ENCODE measurements around the gene RHBDL1. TPM values are rescaled to one million over a fixed set of nuclear protein-coding genes. Genes with fewer than 3 reads are reported as not detected.

Gene RHBDL1
- polyA plus RNA-seq, 1 donor from 2014 or later: 7.2 TPM

- no peak for TF ChIP-seq RAD21 (conservative IDR thresholded peaks at IDR 0.05)
- H3K27ac ChIP-seq (ENCODE audit: low read length): peak overlapping the region; percentile 99
- H3K9me2 ChIP-seq (ENCODE audit: insufficient read depth, low read length): no peaks in the 10 kb centered on the region
- H3K36me3 ChIP-seq (ENCODE audit: insufficient read depth, low read length): no peaks in the 10 kb centered on the region
- no peaks in the 10 kb centered on the region for H3K27me3 ChIP-seq (ENCODE audit: insufficient read depth, low read depth, low read length)
- H3F3A ChIP-seq (ENCODE audit: insufficient read depth, low read length, poor library complexity, severe bottlenecking): peaks cover 5% of the 10 kb centered on the region
- no peaks in the 10 kb centered on the region for H3K9me3 ChIP-seq (ENCODE audit: low read length)
- peak overlapping the region; percentile 94 for H3K9ac ChIP-seq (ENCODE audit: low read length)
- peak overlapping the region; percentile 75 for H3K4me2 ChIP-seq (ENCODE audit: low read length)
- H3K4me3 ChIP-seq (ENCODE audit: low read length): peak overlapping the region; percentile 70
- H4K20me1 ChIP-seq (ENCODE audit: insufficient read depth): no peaks in the 10 kb centered on the region
- no peak overlapping the region for H2AFZ ChIP-seq (ENCODE audit: low read depth, low read length)
- H3K79me2 ChIP-seq (replicated peaks; ENCODE audit: insufficient read depth, low read length): peaks cover 11% of the 10 kb centered on the region
Measured at GRCh38 chr16:711084-711483, 35.6 kb downstream of the RHBDL1 start.

- Histone ChIP-seq H3K4me3 (ENCODE audit: low read length) (peak overlapping the region; percentile 70), H3K27ac (ENCODE audit: low read length) (peak overlapping the region; percentile 99), H3K9me3 (ENCODE audit: low read length) (no peaks in the 10 kb centered on the region), H3K4me2 (ENCODE audit: low read length) (peak overlapping the region; percentile 75), H3K9ac (ENCODE audit: low read length) (peak overlapping the region; percentile 94), H3K27me3 (ENCODE audit: insufficient read depth, low read depth, low read length) (no peaks in the 10 kb centered on the region), H4K20me1 (ENCODE audit: insufficient read depth) (no peaks in the 10 kb centered on the region), H3K79me2 (replicated peaks; ENCODE audit: insufficient read depth, low read length) (peaks cover 15% of the 10 kb centered on the region), H3K9me2 (ENCODE audit: insufficient read depth, low read length) (no peaks in the 10 kb centered on the region), H3F3A (ENCODE audit: insufficient read depth, low read length, poor library complexity, severe bottlenecking) (peaks cover 5% of the 10 kb centered on the region), H3K36me3 (ENCODE audit: insufficient read depth, low read length) (no peaks in the 10 kb centered on the region), H2AFZ (ENCODE audit: low read depth, low read length) (no peak overlapping the region)
- TF ChIP-seq POLR2AphosphoS5 (IDR thresholded peaks at IDR 0.05) (no peak), SMC3 (conservative IDR thresholded peaks at IDR 0.05; ENCODE audit: poor library complexity) (peak; percentile 87), EP300 (conservative IDR thresholded peaks at IDR 0.05; ENCODE audit: poor library complexity, severe bottlenecking) (no peak), MXI1 (conservative IDR thresholded peaks at IDR 0.05; ENCODE audit: poor library complexity, severe bottlenecking) (no peak), CTCF (IDR thresholded peaks at IDR 0.05; ENCODE audit: poor library complexity, severe bottlenecking) (peak; percentile 87), REST (IDR thresholded peaks at IDR 0.05; ENCODE audit: borderline replicate concordance) (no peak), RAD21 (conservative IDR thresholded peaks at IDR 0.05) (peak; percentile 85), EZH2 (IDR thresholded peaks at IDR 0.05; ENCODE audit: borderline replicate concordance, insufficient read depth, low read length, poor library complexity, severe bottlenecking) (no peak), TAF1 (IDR thresholded peaks at IDR 0.05; ENCODE audit: low read depth) (no peak)
Measured at GRCh38 chr16:711548-712320, 36.3 kb downstream of the RHBDL1 start.
